ENCODE measurements around the gene L1TD1.

The L1TD1 gene

GRCh38 chr1:62196086-62196690, 1.5 kb downstream of the L1TD1 start:
- no peak for TF ChIP-seq REST (IDR thresholded peaks at IDR 0.05; ENCODE audit: insufficient read depth in 1 of 2, low read depth in 2 of 2, low read length in 2 of 2)
- TF ChIP-seq TAF1 (IDR thresholded peaks at IDR 0.05; ENCODE audit: borderline replicate concordance, insufficient read depth, low read length), result no peak
- no peak for TF ChIP-seq FOXP2 (optimal IDR thresholded peaks at IDR 0.05; ENCODE audit: borderline replicate concordance, extremely low read depth, extremely low read length, insufficient read depth)
- TF ChIP-seq POLR2AphosphoS5 (IDR thresholded peaks at IDR 0.05; ENCODE audit: low read depth, low read length), result no peak
- TF ChIP-seq SIN3A (IDR thresholded peaks at IDR 0.05; ENCODE audit: borderline replicate concordance, insufficient read depth, low read length), result no peak

- no peak for TF ChIP-seq SIN3A (IDR thresholded peaks at IDR 0.05; ENCODE audit: borderline replicate concordance, insufficient read depth, low read length)
- TF ChIP-seq POLR2AphosphoS5 (IDR thresholded peaks at IDR 0.05; ENCODE audit: low read depth, low read length), result no peak
- TF ChIP-seq REST (IDR thresholded peaks at IDR 0.05; ENCODE audit: insufficient read depth in 1 of 2, low read depth in 2 of 2, low read length in 2 of 2), result no peak
- no peak for TF ChIP-seq FOXP2 (optimal IDR thresholded peaks at IDR 0.05; ENCODE audit: borderline replicate concordance, extremely low read depth, extremely low read length, insufficient read depth)
- TF ChIP-seq TAF1 (IDR thresholded peaks at IDR 0.05; ENCODE audit: borderline replicate concordance, insufficient read depth, low read length), result no peak
Measured at GRCh38 chr1:62198069-62198780, 3.6 kb downstream of the L1TD1 start.

GRCh38 chr1:62198781-62199125, 4.1 kb downstream of the L1TD1 start:
- TF ChIP-seq POLR2AphosphoS5 (IDR thresholded peaks at IDR 0.05; ENCODE audit: low read depth, low read length) (no peak), SIN3A (IDR thresholded peaks at IDR 0.05; ENCODE audit: borderline replicate concordance, insufficient read depth, low read length) (no peak), TAF1 (IDR thresholded peaks at IDR 0.05; ENCODE audit: borderline replicate concordance, insufficient read depth, low read length) (no peak), REST (IDR thresholded peaks at IDR 0.05; ENCODE audit: insufficient read depth in 1 of 2, low read depth in 2 of 2, low read length in 2 of 2) (no peak), FOXP2 (optimal IDR thresholded peaks at IDR 0.05; ENCODE audit: borderline replicate concordance, extremely low read depth, extremely low read length, insufficient read depth) (no peak)

- no peak for TF ChIP-seq TAF1 (IDR thresholded peaks at IDR 0.05; ENCODE audit: borderline replicate concordance, insufficient read depth, low read length)
- TF ChIP-seq POLR2AphosphoS5 (IDR thresholded peaks at IDR 0.05; ENCODE audit: low read depth, low read length), result no peak
- TF ChIP-seq FOXP2 (optimal IDR thresholded peaks at IDR 0.05; ENCODE audit: borderline replicate concordance, extremely low read depth, extremely low read length, insufficient read depth), result no peak
- no peak for TF ChIP-seq REST (IDR thresholded peaks at IDR 0.05; ENCODE audit: insufficient read depth in 1 of 2, low read depth in 2 of 2, low read length in 2 of 2)
Measured at GRCh38 chr1:62207187-62207586, 12.5 kb downstream of the L1TD1 start.

All from PFSK-1 (cell line).